ENCODE data around the gene RYR2.

- TF ChIP-seq CTCF (conservative IDR thresholded peaks at IDR 0.05; ENCODE audit: low read depth, low read length) (no peak), EZH2 (IDR thresholded peaks at IDR 0.05; ENCODE audit: borderline replicate concordance, low read depth, low read length, poor library complexity, severe bottlenecking) (no peak)
Measured at GRCh38 chr1:237740846-237741245, 698.9 kb downstream of the RYR2 start.

Data from A673 (cell line).